CD4-positive, alpha-beta T cell treated with Interleukin-4 for 1 hour (primary cell): Measurements from ENCODE around the gene KIF26B.

ENCODE experiments used
- DNase-seq, 2 donors: peaks; one replicate each; pipeline ENCODE4 v3.0.0-alpha.2; 2020 to 2022

The KIF26B gene

DNA sequence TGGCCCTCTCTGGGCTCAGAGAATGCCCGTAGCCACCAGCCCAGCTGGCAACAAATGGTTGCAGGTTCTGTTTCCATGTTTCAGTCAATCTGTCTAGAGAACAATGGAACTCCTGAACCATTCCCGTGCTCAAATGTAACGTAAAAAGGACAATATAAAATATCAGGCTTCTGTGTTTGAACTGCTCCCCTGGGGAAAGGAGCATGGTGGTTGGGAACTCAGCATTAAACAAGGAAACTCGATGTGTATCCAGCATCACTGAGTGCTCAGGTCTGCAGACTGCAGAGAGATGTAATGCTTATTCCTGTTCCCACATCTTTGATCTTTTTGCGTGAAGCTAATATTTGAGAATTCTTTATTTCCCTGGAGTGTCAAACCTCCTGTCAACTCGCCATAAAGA, 326.5 kb downstream of the KIF26B start:
- no peak for DNase-seq

DNA sequence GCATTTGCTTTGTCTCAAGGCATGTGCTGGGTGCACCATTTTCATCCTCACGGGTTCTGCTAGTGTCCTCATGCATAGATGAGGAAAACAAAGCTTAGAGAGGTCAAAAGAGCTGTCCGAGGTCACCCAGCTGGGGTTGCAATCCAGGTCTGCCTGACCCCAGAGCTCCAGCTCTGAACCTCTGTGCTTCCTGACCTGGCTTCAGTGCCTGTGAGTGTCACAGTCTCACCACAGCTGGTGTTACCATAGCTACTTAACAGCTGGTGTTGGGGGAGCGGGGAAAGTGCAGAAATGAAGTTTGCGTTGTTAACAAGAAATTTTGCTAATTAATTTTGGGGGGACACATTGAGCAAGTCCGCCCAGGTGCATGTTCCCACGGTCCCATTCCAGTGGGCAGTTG, 328.5 kb downstream of the KIF26B start:
- DNase-seq, result no peak

DNA sequence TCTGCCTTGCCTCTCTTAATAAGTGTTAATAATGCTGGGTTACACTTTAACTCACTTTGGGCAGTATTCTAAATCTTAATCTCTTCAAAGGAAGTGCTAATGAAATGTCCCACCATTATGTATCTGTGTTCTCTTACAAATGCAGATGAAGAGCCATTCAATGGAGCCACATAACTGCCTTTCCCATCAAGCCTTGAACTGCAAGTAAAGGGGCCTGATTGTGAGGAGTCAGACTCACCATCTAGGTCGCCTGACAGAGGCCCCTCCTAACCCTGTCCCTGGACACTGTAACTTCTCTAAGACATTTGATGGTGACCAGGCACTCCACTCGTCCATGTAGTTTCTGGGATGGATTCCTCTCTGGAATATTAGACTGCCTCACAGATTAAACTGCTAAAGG, 329.4 kb downstream of the KIF26B start:
- no peak for DNase-seq

DNA sequence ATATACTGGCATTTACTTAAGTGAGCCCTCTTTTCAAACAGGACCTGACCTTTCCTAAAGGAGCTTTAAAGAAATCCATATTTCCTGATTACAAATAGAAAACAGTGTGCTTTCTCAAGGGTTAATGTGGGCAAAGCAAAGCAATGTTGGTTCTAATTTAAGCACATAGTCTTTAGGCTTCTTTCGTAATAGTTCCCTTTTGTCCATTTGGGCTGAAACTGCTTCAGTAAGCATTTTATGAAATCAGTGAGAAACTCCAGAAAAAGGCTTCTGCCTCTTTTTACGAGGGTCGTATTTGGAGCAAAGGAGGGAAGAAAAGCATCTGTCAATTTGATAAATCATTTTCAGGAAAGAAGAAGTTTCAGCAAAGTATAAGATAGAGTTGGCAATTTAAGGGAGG, 331.2 kb downstream of the KIF26B start:
- no peak for DNase-seq

DNA sequence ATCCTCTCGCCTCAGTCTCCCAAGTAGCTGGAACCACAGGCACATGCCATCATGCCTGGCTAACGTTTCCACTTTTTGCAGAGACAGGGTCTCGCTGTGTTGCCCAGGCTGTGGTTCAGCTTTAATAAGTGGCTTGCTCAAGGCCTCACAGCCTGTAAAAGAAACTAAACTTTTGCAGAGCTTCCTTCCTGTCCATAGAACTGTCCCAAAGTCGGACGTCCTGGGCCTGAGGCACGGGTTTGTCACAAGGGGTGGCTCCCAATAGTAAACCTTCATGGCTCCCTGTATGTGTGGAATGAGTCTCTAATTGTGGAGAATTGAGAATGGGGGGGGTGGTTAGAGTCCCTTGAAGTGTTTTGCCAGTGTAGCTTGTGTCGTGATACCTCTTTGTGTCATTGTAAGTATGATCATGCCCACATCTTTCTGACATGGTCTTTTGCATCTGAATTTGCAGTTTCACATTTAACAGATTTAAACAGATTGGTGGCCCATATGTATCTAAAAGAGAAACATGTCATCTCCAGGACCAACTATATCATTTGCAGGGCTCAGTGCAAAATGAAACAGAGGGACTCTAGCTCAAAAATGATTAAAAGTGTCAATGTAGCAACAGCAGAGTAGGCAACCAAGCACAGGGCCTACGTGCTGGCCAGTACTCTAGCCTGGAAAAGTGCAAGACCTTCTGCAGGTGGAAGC, 332.1 kb downstream of the KIF26B start:
- no peak for DNase-seq

DNA sequence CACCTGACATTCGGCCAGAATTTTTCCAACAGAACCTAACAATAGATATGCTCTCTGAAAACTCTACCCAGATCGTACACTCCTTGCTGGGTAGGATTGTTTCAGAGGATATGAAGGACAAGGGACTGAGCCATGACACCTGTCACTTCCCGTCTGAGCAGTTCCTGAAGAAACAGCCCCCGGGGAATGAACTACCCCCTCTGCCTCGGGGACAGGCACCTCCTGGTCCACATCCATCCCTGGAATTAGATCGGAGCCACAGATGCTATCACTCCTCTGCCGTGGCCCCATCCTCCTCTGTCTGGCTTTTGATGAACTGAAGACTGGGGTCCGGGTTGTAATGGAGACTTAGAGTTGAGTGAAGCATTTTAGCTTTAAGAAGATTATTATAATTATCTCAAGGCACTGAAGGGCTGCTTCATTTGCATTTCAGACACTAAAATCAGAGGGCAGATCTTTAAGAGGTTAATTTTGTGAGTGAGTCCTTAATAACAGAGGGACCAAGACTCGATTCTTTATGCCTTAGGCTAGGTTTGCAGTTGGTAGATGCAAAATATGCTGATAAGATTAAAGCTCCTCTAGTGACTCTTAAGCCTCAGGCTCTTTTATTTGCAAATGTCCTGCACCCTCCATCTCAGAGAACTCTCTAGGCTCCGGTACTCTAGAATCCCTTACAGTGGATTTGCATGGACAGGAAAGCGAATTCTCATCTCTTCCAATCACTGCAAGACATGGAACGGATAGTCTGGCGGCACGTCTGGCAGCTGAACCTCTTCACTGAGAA, 333.8 kb downstream of the KIF26B start:
- DNase-seq, result no peak

DNA sequence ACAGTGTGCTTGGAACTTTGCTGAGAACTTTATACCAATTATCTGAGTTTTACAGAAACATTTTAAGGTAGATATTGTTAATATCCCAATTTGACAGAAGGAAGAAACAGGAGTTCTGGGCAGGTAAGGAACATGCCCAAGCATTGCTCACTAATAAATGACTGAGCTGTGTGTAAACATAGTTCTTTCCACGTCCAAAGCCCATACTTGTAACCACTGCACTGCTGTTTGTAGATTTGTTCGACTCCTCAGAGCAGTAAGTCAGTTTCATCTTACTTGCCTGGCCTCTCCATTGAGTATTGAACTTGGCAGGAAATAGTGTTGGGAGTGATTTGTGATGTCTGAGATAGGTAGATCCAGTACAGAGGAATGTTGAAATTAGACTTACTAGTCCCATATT, 335.1 kb downstream of the KIF26B start:
- DNase-seq, result no peak

DNA sequence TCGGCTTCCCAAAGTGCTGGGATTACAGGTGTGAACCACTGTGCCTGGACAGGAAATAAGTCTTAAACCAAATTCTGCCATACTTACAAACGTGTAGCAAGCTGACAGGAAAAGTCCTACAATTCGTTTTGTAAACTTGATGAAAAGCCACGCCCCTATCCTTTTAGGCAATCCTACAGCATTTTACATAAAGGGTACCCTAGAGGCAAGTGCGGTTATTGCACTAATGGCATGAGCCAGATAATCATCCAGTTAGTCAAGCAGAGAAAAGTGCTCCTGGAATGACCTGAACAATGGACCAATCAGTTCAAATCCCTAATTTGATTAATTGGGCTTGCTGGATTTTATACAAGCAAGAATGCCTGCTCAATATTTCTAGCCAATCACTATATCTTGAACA, 338.2 kb downstream of the KIF26B start:
- DNase-seq, result no peak

DNA sequence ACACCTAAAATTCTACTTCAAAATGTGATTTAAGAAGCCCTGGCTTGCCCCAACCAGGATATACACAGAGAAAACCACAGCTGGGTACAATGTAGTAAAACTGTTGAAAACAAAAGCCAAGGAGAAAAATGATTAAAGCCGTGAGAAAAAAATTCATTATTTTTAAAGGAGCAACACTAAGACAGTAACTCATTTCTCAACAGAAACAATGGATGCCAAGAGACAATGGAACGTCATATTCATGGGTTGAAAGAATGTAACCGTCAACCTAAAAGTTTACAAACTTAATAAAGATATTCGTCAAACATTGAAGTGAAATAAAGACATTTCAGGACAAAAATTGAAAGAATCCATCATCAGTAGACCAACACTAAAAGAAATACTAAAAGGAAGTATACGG, 340.9 kb downstream of the KIF26B start:
- DNase-seq, result no peak

DNA sequence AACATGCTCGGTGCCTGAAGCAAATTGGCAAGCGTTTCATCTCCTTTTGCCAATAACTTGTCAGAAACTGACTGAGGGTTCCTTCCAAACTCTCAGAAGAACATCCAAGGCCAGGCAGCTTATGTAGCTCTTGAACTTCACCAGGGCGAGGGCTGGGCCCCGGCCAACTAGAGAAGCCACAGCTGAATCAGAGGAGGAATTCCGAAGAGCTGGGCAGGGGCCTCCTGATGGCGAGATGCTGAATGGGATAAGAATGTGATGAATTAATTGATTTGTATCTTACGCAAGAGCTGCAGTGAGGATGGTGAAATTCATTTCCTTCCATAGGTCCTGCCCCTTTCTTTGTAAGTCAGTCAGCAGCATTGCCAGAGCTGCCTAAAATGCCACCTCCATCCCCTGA, 345.8 kb downstream of the KIF26B start:
- no peak for DNase-seq

DNA sequence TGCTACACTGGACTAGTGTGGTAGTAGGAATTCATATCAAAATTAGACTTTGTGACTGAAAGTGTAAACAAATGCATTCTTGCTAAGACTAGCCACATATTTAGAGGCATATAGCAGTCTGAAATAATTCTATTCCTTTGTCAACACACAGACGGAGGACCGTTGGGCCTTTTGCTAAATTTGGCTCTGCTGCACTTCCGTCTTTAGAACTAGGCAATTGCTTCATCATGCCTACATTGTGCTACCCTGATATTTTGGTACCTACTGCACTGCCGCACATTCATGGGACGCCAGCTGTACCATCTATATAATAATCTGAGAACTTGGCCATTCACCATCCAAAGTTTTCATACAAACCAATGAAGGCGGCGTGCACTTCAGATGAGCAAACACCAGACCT, 346.8 kb downstream of the KIF26B start:
- no peak for DNase-seq

DNA sequence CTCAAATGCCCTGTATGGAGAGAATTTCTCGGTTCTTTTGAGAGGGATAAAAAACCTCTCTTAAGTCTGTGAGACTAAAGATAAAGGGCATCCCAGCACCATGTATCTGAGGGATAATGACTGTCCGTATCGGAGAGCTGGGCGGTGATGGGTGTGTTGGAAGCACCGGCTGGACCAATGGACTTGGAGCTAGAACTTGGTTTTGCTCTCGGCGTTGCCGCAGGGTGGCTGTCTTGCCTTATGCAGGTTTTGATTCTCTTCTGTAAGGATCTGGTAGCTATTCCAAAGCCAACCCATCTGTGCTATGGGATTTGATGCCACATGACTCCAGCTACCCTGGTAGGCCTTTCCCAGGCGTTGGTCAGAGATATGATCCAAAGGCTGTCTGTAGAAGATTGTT, 348.8 kb downstream of the KIF26B start:
- no peak for DNase-seq

DNA sequence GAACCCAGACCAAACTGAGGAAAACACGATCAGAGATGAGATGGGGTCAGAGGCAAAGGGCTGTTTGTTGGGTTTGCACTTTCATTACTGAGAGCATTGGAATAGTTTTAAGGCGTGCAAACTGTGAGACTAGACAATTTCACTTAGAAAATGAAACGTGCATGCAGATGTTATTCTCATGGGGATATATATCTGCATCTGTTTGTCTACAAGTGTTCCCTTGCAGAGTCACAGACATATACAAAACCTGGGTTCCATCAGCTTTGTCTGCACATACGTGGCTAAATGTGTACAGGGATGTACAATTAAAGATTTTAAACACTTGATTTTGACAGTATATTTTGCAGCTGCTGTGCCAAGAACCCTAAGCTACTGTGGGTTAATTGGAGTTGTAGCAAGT, 355.4 kb downstream of the KIF26B start:
- no peak for DNase-seq

DNA sequence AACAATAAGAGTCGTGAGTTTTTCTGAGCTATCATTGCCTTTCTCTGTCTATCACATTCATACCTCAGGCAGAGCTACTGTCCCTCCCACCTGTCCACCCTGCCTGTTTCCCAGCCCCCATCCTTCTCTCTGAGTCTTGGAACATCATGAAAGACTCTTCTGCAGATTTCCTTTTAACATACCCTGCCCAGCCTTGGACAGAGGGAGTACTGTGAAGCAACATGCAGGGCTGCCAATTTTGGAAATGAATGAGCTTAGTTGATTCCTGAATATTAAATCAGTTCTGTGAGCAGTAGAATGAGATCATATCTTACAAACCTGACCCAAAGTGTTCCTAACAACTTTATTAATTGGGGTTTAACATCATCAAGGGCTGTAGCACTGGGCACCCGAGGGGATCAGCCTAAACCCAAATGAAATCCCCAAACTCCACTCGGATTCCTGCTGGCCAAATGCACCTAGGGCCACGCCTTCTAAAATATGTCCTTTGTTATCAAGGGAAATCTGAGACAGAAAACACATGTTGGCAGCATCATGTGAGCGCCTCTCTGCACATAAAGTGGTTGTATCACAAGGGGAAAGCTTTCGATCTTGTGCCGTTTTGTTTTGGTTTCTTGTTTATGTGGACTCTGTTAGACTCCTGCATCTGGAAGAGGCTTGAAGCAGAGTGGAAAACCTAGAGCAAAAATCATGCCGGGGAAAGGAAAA, 357.6 kb downstream of the KIF26B start:
- DNase-seq, result no peak

DNA sequence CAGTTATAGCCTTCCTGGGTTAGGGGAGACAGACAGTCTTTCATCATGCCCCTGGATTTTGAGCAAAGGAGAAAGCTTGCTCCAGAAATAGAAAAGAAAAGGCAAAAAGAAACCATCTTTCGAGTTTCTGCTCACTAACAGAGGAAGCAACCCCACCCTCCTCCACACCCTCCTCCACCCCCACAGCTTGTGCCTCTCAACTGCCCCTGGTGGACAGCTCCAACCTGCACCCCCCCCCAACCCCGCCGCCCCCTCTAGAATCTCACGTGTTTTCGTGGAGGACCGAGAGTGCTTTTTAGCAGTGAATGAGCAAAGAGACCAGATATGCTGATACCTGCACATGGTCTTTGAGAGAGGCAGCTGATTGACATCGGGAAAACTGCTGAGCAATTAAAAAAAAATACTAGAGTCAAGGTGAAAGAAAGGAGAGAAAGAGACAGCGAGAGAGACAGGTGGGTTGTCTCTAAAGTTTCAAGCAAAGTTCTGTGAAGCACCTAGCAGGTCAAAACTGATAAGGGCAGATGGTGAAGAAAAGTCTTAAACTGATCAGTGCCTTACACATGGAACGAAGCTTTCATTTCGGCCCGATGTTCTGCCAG, 358.3 kb downstream of the KIF26B start:
- DNase-seq, result no peak

DNA sequence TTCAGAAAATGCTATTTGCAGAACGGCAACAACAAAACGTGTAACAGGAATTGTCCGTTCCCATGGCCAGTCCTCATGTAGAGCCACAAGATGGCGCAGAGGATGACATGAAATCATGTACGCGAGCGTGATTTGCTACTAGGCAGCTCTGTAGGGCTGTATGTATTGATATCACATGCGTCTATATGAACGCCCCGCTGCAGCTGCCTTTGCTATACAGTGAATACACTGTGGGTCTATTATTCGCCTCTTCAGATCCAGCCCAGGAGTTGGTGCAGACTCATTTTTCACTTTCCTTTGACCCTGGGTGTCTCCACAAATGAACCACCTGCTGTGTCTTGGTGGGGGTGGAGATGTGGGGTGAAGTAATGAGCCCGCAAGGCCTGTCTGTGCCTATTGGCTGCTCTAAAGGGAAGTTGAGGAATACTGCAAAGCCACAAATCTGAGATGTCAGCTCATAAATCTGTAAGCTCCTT, 361.5 kb downstream of the KIF26B start:
- DNase-seq, result no peak

DNA sequence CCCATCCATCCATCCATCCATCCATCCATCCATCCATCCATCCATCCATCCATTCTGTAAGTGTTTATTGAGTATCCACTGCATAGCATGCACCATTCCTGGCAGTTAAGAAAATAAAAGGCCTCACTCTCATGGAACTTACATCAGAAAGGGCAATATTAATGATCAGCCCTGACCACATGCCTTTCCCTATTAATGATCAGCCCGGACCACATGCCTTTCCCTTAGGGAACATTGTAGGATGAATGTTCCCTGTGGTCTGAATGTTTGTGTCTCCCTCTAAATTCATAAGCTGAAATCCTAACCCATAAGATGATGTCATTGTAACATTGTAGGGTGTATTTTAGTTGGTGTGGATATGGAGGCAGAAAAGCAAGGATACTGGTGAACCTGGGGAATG, 365.8 kb downstream of the KIF26B start:
- no peak for DNase-seq

DNA sequence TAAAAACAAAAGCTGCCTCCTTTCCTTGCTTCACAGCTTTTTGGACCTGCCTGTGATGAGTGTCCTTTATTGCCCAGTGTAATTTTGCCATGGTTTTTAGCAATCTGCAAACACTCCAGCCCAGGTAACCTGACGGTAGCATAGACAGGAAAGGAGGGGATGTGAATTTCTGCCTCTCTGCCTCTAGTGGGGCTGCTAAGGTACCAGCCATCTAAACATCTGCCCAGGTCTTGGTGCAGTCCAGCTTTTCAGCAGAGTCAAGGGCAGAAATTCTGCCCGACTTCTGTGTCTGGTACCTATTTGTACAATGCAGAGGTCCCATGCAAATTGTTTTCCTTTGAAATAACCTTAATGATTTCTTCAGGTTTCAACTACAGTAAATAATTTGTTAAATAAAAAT, 371.4 kb downstream of the KIF26B start:
- no peak for DNase-seq

DNA sequence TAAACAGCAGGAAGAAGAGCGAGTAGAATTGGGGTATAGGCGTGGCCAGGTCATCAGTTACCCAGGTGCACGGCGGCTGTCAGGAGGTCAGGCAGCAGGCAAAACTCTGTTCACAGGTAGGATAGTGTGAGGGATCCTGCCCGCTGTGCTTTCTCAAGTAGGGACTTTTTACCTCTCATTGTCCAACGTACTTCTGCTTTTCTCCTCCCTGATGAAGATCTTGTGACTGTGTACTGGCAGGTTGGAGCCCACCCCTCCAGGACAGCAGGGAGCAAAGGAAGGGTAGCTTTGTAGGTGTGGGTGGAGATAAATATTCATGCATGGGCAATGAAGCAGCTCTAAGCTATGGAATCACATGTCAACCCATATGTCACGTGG, 373.5 kb downstream of the KIF26B start:
- DNase-seq, result no peak

DNA sequence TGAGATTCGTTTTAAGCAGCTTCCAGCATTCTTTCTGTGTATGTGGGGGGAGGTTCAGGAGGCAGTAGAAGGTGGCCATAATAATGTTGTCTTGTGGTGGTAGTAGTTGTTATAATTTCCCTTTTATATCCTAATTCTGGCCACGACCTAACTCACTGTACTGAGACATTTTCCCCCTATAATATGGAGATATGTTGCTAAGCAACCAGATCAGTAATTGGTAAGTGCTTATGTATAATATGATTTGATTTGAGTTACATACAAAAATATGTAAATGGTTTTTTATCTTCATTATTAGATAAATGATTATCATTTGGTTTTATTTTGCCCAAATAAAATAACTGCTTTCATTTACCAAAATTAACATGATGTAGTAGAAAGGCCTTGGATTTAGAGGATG, 376.2 kb downstream of the KIF26B start:
- no peak for DNase-seq

DNA sequence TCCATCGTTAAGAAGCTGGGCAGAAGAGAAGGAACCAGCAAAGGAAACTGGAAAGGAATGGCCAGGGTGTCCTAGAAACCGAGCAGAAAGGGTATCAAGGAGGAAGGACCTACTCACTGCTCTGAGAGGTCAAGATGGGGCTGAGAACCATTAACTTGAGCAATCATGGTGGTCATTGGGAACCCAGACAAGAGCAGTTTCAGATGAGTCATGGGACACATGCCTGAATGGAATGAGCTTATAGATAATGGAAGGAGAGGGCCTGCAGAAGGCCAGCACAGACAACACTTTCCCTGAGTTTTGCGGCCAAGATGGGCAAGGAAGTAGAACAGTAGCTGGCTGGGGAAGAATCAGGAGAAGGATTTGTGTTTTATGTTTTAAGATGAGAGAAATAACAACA, 383.2 kb downstream of the KIF26B start:
- no peak for DNase-seq

DNA sequence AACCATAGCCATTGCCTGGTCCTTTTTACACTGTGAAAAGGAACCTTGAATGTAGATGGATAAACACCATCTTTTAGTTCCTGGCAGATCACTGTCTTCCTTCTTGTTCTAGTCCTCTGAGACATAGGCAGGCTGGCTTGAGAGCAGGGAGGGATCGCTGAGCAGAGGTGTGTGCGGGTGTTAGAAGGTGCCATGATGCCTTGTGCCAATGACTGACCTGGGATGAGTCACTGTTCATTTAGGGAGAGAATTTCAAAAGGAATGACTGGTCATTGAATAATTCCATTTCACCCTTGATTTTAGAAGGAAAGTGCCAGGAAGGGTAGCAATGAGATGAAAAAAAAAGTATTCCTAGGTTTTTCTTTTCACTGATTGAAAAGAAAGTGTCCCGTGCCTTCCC, 383.9 kb downstream of the KIF26B start:
- no peak for DNase-seq

DNA sequence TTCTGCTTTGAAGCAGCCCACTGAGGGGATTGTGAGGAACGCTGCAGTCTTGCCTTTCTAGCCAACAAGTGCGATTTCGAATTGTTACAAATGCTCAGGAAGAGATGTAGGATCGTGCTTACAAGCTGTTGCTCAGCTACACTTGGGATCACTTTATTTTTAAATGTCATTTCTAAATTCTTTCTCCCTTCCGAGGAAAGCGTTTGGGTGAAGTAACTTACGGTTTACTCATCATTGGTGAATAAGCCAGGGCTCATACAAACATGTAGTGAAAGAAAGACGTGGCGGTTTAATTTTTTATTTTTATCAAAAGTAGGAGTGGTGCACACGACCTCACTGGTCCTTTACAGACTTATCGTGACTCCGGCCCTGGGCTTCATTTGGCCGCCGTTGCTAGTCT, 386.6 kb downstream of the KIF26B start:
- DNase-seq, result no peak

DNA sequence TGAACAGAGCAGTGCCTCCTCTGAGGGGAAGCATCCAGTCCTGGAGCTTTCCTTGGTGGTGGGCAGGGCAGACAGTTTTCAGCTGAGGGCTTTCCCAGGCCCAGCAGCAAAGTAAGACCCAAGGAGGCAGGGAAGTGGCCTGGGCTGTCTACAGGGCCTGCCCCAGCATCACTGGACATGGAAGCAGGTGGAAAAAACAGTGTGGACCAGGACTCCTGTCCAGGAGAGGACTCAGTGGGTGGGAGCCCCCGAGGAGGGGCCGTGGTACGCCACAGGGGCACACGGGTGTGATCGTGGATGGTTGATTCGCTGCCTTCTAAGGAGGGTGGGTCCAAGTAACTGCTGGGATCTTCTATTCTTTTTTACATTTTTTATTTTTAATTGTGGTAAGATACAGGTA, 387.6 kb downstream of the KIF26B start:
- DNase-seq, result no peak
